Panc1 (cell line): ENCODE data around the gene TRMT10B.
"Not testable (repeated sequence)": the region's sequence is repeated elsewhere in the genome, so short reads cannot be mapped to it uniquely, and the experiment has no call there.

Experiments
- CTCF ChIP-seq: fragments of 450-650 bp; IDR thresholded peaks from 2 replicates; pipeline ENCODE4 v1.5.1; 2017; ENCODE audit warnings: mild to moderate bottlenecking
- POLR2AphosphoS5 ChIP-seq: IDR thresholded peaks from 2 replicates; pipeline ENCODE4 v1.6.1; 2012; ENCODE audit warnings: mild to moderate bottlenecking, low read depth, low read length, moderate library complexity
- REST ChIP-seq, 2 experiments: IDR thresholded peaks; 2 replicates each; pipeline ENCODE4 v1.6.1; 2011 to 2012; ENCODE audit warnings: low read depth in 2 of 2, control low read depth in 1 of 2, low read length in 1 of 2, mild to moderate bottlenecking in 1 of 2, moderate library complexity in 1 of 2; ENCODE audit not compliant: insufficient read depth in 1 of 2

DNA sequence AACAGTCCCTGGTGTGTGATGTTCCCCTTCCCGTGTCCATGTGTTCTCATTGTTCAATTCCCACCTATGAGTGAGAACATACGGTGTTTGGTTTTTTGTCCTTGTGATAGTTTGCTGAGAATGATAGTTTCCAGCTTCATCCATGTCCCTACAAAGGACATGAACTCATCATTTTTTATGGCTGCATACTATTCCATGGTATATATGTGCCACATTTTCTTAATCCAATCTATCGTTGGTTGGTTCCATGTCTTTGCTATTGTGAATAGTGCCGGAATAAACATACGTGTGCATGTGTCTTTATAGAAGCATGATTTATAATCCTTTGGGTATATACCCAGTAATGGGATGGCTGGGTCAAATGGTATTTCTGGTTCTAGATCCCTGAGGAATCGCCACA lies 11.7 kb downstream of the TRMT10B start:
- not testable (repeated sequence) for TF ChIP-seq CTCF; REST (IDR thresholded peaks at IDR 0.05; ENCODE audit: insufficient read depth in 1 of 2, low read depth in 2 of 2, low read length in 1 of 2); POLR2AphosphoS5
